Activated T-cell treated with anti-CD3 and anti-CD28 coated beads, Interleukin-2, amount 50 U/mL, for 4 hours (primary cell): ENCODE results near the gene TRIM44. TPM values are rescaled to one million over a fixed set of nuclear protein-coding genes. Genes with fewer than 3 reads are reported as not detected.

Experiments used
- ATAC-seq, 2 donors: fragments of 200-7000 bp; cut with Tn5 transposase; one replicate each; pipeline ENCODE4 v1.10.0; 2021
- DNase-seq: peaks from one replicate; pipeline ENCODE4 v3.0.0-alpha.2; 2020
- H3K27me3 Mint-ChIP-seq: one replicate; pipeline ENCODE4 v1.8.0; 2021; ENCODE audit warnings: low read depth, mixed read lengths
- H3K36me3 Mint-ChIP-seq: one replicate; pipeline ENCODE4 v1.8.0; 2022; ENCODE audit warnings: mixed read lengths; ENCODE audit not compliant: insufficient read depth
- H3K4me1 Mint-ChIP-seq: one replicate; pipeline ENCODE4 v1.8.0; 2021; ENCODE audit warnings: low read depth, mixed read lengths
- H3K4me3 Mint-ChIP-seq: one replicate; pipeline ENCODE4 v1.8.0; 2021; ENCODE audit warnings: mild to moderate bottlenecking, moderate library complexity, mixed read lengths
- H3K9me3 Mint-ChIP-seq: one replicate; pipeline ENCODE4 v1.8.0; 2021; ENCODE audit warnings: mixed read lengths
- total RNA-seq, 3 donors: library from RNA; stranded (reverse); gene quantifications; one replicate each; pipeline ENCODE4 v1.2.1, GENCODE V29; 2021

The TRIM44 gene
- total RNA-seq, 3 donors from 2014 or later = 38.6 to 48.5 (median 45.3) TPM

DNA sequence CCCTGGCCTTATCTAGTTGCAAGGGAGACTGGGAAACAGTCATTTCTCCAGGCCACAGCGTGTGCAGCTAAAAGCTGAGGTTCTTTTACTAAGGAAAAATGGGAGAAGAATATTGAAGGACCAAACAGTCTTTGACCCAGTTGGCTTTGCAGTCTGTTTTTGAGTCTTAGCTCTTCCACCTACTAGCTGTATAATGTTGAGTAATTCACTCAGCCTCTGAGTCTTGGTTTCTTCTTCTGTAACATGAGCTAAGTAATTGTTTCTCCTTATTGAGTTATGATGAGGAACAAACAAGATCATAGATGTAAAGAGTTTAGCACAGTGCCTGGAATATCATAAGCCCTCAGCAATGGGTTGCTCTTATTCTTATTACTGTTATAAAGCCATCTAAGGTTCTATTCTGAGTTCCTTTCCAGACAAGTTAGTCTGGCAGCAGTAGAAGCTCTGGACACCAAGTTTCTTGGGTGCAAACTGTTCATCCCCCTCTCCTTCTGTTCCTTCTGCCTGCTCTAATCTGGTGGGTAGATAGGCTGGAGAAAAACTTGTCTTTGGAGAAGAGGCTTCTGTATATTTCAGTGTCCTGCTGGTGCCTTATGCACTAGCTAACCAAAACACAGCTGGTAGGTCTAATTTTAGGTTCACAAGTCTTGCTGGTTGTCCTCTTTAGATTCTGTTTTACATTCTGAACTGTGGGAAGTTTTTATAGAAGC lies 13.5 kb downstream of the TRIM44 start:
- Mint-ChIP-seq H3K36me3 (peaks cover 13% of the 10 kb centered on the region), H3K4me3 (no peak overlapping the region), H3K9me3 (no peaks in the 10 kb centered on the region), H3K27me3 (no peaks in the 10 kb centered on the region), H3K4me1 (peaks cover 72% of the 10 kb centered on the region)
- DNase-seq (no peak), ATAC-seq (no peak)

DNA sequence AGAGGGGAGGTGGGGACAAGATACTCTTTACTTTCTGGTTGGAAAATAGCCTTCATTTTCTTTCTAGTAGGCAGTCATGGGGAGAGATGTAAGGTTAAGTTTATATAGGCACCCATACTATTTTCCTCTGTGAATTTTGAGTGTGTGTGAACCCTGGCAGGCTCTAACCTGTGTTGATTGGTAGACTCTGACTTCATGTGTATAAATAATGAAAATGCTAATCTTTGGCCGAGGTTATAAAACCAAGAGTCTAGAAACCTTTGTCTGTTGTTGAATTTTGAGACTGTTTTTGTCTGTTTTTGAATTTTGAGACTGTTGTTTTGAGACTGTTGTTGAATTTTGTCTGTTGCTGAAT lies 14.0 kb downstream of the TRIM44 start:
- DNase-seq = no peak
- ATAC-seq = no peak
- H3K36me3 Mint-ChIP-seq = peaks cover 15% of the 10 kb centered on the region
- no peak overlapping the region for H3K4me3 Mint-ChIP-seq
- no peaks in the 10 kb centered on the region for H3K9me3 Mint-ChIP-seq
- peaks cover 72% of the 10 kb centered on the region for H3K4me1 Mint-ChIP-seq
- no peaks in the 10 kb centered on the region for H3K27me3 Mint-ChIP-seq

DNA sequence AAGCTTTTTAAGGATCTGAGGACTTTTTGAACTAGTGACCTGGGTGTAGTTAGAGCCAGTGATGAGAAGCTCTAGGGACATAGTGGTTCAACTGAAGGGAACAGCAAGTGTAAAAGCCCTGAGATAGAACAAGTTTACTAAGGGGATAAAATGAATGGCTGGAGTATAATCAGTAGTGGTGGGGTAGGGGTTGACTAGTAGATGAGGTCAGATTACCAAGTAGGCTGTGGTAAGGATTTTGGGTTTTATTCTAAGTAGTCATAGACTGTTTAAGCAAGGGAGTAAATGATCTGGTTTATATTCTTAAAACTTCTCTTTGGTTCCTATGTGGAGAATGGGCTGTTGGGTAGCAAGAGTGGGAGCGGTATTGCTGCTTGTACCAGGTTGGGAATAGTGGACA lies 15.3 kb downstream of the TRIM44 start:
- DNase-seq (no peak), ATAC-seq (no peak)
- H3K36me3 Mint-ChIP-seq = peaks cover 16% of the 10 kb centered on the region
- H3K4me3 Mint-ChIP-seq = no peak overlapping the region
- no peaks in the 10 kb centered on the region for H3K9me3 Mint-ChIP-seq
- H3K4me1 Mint-ChIP-seq = peaks cover 72% of the 10 kb centered on the region
- no peaks in the 10 kb centered on the region for H3K27me3 Mint-ChIP-seq

DNA sequence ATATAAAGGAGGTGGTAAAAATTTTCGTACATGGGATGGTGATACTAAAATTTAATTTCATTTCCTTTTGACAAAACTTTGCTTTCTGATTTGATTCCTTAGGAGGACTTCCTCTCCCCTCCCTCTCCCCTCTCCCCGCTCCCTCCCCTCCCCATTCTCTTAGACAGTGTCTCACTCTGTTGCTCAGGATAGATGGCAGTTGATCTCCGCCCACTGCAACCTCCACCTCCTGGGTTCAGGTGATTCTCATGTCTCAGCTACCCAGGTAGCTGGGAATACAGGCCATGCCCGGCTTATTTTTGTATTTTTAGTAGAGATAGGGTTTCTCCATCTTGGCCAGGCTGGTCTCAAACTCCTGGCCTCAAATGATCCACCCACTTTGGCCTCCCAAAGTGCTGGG lies 15.9 kb downstream of the TRIM44 start:
- Mint-ChIP-seq H3K27me3 (no peaks in the 10 kb centered on the region), H3K4me1 (peaks cover 69% of the 10 kb centered on the region), H3K4me3 (no peak overlapping the region), H3K36me3 (peaks cover 16% of the 10 kb centered on the region), H3K9me3 (no peaks in the 10 kb centered on the region)
- no peak for DNase-seq
- no peak for ATAC-seq

DNA sequence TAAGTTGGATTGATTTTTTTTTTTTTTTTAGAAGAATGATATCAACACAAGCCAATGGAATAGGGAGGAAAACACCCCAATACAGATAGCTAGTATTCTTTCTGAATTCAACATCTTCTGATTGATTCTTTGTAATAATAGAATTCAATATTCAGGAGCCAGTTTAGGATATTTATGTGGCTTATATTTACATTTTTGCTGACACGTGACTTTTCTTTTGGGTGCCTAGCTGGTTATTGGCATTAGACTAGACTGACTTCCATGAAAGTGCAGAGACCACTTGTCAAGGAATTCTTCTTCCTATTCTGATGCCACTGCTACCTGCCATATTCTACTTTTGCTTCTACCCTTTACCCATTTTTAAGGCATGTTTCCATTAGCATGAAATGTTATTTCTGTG lies 16.4 kb downstream of the TRIM44 start:
- H3K9me3 Mint-ChIP-seq = no peaks in the 10 kb centered on the region
- no peak for DNase-seq
- H3K4me3 Mint-ChIP-seq = no peak overlapping the region
- no peak for ATAC-seq
- H3K27me3 Mint-ChIP-seq = no peaks in the 10 kb centered on the region
- peaks cover 64% of the 10 kb centered on the region for H3K4me1 Mint-ChIP-seq
- peaks cover 13% of the 10 kb centered on the region for H3K36me3 Mint-ChIP-seq

DNA sequence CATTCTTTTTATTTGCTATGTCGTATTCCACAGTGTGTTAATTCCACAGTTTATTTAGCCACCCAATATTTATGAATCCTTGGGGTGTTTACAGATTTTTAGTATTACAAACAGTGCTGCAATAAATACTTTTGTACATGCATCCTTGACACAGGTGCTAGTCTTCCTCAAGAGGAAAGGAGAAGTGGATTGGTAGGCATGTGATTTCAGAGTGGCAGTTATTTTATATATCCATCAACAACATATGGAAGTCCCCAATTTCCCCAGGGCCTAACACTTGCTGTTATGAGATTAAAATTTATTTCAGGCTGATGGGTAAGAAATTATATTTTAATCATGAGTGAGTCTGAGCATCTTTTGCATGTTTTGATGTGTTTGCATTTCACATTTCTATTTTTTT lies 17.9 kb downstream of the TRIM44 start:
- Mint-ChIP-seq H3K4me3 (no peak overlapping the region), H3K27me3 (no peaks in the 10 kb centered on the region), H3K4me1 (peaks cover 56% of the 10 kb centered on the region), H3K9me3 (no peaks in the 10 kb centered on the region), H3K36me3 (peaks cover 16% of the 10 kb centered on the region)
- ATAC-seq (no peak), DNase-seq (no peak)

DNA sequence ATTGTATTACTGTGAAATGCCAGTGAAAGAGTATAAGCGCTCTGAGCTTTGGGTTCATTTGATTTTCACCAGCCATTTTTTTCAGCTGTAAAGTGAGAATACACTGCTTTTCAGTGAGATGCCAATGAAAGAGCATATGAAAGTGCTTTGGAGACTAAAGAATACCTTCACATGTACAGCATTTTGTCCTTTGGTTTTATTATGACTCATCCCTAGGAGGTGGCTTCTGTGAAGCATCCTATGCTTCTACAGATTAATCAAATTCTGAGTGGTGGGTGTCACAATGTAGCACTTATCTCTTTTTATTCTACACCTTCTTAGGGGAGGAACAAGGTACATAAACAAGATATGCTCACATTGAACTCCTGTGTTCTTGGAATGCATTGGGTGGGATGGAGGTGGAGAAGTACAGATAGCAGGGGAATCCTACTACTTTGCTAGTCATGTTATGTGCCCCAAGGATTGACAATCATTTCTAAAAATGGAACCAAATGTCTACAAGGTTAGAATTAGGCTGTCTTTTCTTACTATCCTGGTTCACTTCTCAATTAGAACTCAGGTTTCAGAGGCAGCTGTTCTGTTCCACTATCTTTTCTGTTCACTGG lies 18.7 kb downstream of the TRIM44 start:
- DNase-seq (no peak), ATAC-seq (peak; percentile 28 to 62)
- Mint-ChIP-seq H3K36me3 (peaks cover 18% of the 10 kb centered on the region), H3K4me3 (no peak overlapping the region), H3K27me3 (no peaks in the 10 kb centered on the region), H3K4me1 (peaks cover 49% of the 10 kb centered on the region), H3K9me3 (no peaks in the 10 kb centered on the region)

DNA sequence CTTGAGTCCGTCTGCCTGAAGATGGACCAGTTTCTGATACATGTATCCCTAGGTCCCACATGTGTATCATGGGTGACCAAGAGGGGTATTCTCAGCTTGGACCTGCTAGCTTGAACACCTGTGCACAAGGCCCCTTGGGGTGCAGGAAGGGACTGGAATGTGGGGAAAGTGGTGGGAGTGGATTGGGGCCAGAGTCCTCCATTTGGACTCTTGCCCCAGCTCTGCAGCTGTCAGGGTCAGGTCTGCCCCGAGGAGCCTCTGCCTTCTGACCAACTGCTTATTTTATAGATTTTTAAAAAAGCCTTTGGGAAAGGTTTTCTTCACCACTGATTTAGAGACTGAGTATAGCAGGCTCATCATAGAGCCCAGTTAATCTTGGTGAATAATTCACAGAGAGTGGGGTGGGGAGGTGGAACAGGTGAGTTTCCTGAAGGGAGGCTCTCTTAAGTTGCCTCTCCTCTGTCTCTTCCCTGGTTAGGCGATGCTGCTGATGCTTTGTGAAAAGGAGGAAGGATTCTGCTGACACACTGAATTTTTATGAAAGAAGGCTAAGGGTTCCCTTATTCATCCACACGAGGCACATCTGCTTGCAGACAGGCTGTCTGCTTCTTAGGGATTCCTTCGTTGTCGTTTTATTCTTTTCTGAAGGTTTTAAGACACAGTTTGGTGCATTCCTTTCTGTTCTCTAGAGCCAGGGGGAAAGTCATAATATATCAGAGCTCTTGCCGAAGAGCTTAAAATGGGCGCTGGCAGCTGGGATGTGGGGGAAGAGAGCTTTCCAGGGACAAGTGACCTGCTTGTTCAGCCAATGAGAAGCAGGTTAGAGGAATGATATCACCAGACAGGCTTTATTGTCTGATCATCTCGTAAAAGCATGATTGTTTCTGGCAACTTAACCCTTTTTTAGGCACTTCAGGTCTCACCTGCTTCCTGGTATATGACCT lies 19.9 kb downstream of the TRIM44 start:
- DNase-seq (no peak), ATAC-seq (no peak)
- no peaks in the 10 kb centered on the region for H3K27me3 Mint-ChIP-seq
- no peaks in the 10 kb centered on the region for H3K9me3 Mint-ChIP-seq
- no peak overlapping the region for H3K4me3 Mint-ChIP-seq
- peaks cover 41% of the 10 kb centered on the region for H3K4me1 Mint-ChIP-seq
- H3K36me3 Mint-ChIP-seq = peaks cover 29% of the 10 kb centered on the region

DNA sequence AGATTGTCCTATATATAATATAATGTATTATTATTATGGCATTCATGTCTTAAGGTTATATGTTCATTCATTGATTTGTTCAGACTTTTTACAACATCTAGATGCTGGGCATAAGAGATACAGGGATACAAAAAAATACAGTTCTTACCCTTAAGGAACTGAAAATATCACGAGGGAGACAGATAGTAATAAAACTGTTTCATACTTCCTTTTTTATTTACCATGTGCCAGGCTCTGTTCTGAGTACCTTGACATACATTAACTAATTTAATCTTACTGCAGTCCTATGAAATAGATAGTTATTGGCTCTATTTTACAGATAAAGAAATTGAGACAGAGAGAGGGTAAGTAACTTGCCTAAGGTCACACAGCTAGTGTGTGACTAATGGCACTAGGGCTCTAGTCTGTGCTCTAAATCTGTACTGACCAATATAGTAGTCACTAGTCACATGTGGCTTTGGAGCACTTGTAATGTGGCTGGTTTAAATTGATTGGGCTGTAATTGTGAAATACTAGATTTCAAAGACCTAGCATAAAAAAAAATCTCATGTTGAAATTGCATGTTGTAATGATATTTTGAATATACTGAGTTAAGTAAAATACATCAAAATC lies 21.3 kb downstream of the TRIM44 start:
- no peaks in the 10 kb centered on the region for H3K27me3 Mint-ChIP-seq
- DNase-seq (no peak), ATAC-seq (no peak)
- H3K4me3 Mint-ChIP-seq = no peak overlapping the region
- H3K36me3 Mint-ChIP-seq = peaks cover 33% of the 10 kb centered on the region
- H3K4me1 Mint-ChIP-seq = peaks cover 35% of the 10 kb centered on the region
- no peaks in the 10 kb centered on the region for H3K9me3 Mint-ChIP-seq

DNA sequence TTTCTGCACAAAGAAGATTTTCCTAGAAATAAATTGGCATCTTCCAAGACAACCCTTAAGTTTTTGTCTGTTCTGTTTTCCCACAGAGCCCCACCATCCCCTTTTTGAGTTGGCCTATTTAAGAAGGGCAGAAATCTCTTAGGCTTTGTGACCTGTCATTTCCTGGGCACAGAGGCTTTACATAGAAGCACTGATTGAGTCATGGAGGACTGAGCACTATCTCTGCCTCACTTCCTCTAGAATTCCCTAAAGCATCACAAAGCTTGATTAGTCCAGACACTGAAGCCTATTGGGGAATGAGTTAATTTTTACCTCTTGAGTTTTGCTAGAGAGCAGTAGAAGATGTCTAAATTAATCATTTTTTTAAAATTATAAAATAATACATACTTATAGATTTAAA lies 25.4 kb downstream of the TRIM44 start:
- H3K4me1 Mint-ChIP-seq = peaks cover 7% of the 10 kb centered on the region
- H3K27me3 Mint-ChIP-seq = no peaks in the 10 kb centered on the region
- H3K36me3 Mint-ChIP-seq = peaks cover 34% of the 10 kb centered on the region
- DNase-seq (no peak), ATAC-seq (no peak)
- no peaks in the 10 kb centered on the region for H3K9me3 Mint-ChIP-seq
- H3K4me3 Mint-ChIP-seq = no peak overlapping the region

DNA sequence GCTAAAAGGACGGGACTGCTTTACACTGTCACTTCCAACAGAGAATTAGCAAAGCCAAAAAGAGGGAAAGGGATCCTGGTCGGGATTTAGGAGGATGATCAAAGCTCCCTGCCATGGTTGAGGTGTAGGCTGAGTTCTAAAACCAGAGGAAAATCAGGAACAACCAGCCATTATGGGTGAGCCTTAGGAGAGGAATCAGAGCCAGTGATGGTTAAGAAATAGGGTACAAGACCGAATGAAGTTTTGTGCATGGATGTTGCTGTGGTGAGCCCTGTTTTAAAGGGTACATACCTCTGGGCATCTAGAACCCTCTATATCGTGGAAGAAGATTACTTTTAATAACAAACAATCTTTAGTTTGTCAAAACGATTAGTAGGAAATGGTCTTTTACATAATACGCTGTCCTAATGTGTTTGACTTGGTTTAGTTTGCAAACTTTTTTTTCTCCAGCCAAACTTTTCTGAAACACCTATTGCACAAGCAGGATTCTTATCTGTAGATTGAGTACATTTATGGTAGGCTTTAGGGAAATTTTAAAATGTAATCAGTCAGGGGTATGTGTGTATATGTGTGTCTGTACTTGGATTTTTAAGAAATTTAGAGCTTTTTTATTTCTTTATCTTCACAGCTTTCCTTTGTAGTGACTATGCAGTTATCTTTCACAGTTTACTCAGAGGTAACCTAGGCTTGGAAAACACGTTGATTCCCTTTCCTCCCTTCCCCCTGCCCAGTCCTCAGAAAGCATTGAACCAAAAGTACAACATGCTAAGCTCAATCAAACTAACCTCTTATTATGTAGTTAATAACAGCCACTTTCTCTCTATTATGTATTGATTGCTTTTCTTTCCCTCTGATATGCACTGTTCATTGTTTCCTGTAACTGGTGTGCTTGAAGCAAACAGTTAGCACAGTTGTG lies 26.8 kb downstream of the TRIM44 start:
- Mint-ChIP-seq H3K4me3 (no peak overlapping the region), H3K9me3 (no peaks in the 10 kb centered on the region), H3K27me3 (no peaks in the 10 kb centered on the region), H3K4me1 (peaks cover 5% of the 10 kb centered on the region), H3K36me3 (peaks cover 40% of the 10 kb centered on the region)
- ATAC-seq = no peak
- no peak for DNase-seq

DNA sequence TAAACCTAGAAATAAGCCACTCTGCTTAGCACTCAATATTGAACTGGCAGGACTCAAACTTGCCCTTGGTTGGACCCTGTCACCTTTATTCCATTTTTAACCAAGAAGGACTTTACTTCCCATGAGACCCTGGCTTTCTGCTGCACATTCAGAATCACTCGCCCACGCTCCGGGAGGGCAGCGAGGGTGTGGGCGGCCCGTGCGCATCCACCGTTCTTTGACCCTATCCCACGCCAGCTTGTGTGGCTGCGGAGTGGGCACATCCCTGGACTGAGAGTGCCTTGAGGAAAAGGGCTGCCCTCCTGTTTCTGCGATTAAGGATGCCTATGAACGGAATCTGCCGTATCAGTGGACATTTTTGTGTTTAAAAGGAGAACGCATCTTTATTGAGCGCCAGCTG lies 39.6 kb downstream of the TRIM44 start:
- no peak for DNase-seq
- H3K27me3 Mint-ChIP-seq = no peaks in the 10 kb centered on the region
- no peak for ATAC-seq
- H3K4me3 Mint-ChIP-seq = no peak overlapping the region
- peaks cover 18% of the 10 kb centered on the region for H3K36me3 Mint-ChIP-seq
- H3K9me3 Mint-ChIP-seq = no peaks in the 10 kb centered on the region
- peaks cover 1% of the 10 kb centered on the region for H3K4me1 Mint-ChIP-seq

DNA sequence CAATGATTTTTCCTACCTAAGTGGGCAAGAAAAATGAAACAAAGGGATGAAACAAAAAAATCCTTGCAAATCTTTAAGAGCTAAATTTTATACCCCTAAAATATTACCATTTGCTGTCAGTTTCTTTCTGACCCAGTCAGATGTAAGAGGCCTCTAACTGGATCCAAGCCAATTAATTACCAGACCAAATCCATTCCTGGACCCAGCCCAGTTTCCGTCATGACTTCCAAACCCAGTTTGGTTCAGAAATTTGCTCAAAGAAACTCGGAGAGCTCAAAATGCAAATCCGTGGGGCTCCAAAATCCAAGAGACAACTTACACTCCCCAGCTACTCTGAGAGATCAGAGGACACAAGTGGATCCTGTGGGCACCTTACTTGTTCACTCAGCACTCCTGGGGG lies 46.8 kb downstream of the TRIM44 start:
- Mint-ChIP-seq H3K4me3 (no peak overlapping the region), H3K4me1 (peaks cover 8% of the 10 kb centered on the region), H3K27me3 (no peaks in the 10 kb centered on the region), H3K9me3 (peaks cover 6% of the 10 kb centered on the region), H3K36me3 (peaks cover 5% of the 10 kb centered on the region)
- no peak for DNase-seq
- ATAC-seq = no peak
